GM12878 (cell line): Measurements from ENCODE around the gene KTI12.

Source experiments
- POLR2A ChIP-seq: IDR thresholded peaks from 2 replicates; pipeline ENCODE4 v1.6.1; 2011; ENCODE audit warnings: low read depth, mild to moderate bottlenecking, low read length
- POLR2AphosphoS5 ChIP-seq: IDR thresholded peaks from 2 replicates; pipeline ENCODE4 v1.6.1; 2011; ENCODE audit warnings: mild to moderate bottlenecking, low read length, inconsistent platforms
- REST ChIP-seq: IDR thresholded peaks from 2 replicates; pipeline ENCODE4 v1.6.1; 2012; ENCODE audit warnings: mild to moderate bottlenecking, low read depth, low read length
- RFX5 ChIP-seq: IDR thresholded peaks from 2 replicates; pipeline ENCODE4 v1.6.1; 2011; ENCODE audit warnings: low read depth, low read length, improper control_type of control experiment
- SIN3A ChIP-seq: IDR thresholded peaks from 2 replicates; pipeline ENCODE4 v1.6.1; 2012; ENCODE audit warnings: low read depth, low read length, improper control_type of control experiment
- SMC3 ChIP-seq: IDR thresholded peaks from 2 replicates; pipeline ENCODE4 v1.6.1; 2011; ENCODE audit warnings: low read length, improper control_type of control experiment, borderline replicate concordance
- SP1 ChIP-seq: IDR thresholded peaks from one replicate; pipeline ENCODE4 v1.6.1; 2011; ENCODE audit warnings: low read depth, low read length
- SUZ12 ChIP-seq: fragments of 200-600 bp; sonication (generic); IDR thresholded peaks from one replicate; pipeline ENCODE4 v1.6.1; 2018; ENCODE audit warnings: antibody characterized with exemption, mild to moderate bottlenecking; ENCODE audit not compliant: unreplicated experiment
- TF ChIP-seq, protein P1 (sequence below): fragments of 450-650 bp; IDR thresholded peaks from 2 replicates; pipeline ENCODE4 v1.6.1; 2017; ENCODE audit warnings: mild to moderate bottlenecking

DNA sequence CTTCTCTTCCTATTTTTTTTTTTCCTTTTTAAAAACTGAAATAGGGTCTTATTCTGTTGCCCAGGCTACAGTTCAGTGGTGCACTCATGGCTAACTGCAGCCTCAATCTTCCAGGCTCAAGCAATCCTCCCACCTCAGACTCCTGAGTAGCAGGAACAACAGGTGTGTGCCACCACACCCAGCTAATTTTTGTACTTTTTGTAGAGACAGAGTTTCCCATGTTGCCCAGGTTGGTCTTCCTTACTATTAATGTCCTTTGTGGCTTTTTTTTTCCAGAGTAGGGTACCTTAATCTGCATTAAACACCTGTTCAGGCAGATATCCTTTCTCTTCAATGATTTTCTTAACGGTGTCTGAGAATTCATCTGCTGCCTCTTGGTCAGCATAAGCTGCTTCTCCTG is 4.3 kb upstream of the KTI12 start:
- TF ChIP-seq SUZ12: no peak
- TF ChIP-seq, protein P1, sequence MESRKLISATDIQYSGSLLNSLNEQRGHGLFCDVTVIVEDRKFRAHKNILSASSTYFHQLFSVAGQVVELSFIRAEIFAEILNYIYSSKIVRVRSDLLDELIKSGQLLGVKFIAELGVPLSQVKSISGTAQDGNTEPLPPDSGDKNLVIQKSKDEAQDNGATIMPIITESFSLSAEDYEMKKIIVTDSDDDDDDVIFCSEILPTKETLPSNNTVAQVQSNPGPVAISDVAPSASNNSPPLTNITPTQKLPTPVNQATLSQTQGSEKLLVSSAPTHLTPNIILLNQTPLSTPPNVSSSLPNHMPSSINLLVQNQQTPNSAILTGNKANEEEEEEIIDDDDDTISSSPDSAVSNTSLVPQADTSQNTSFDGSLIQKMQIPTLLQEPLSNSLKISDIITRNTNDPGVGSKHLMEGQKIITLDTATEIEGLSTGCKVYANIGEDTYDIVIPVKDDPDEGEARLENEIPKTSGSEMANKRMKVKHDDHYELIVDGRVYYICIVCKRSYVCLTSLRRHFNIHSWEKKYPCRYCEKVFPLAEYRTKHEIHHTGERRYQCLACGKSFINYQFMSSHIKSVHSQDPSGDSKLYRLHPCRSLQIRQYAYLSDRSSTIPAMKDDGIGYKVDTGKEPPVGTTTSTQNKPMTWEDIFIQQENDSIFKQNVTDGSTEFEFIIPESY: no peak
- TF ChIP-seq POLR2A: no peak
- no peak for TF ChIP-seq SP1
- TF ChIP-seq SMC3: no peak
- no peak for TF ChIP-seq REST
- no peak for TF ChIP-seq POLR2AphosphoS5
- TF ChIP-seq SIN3A: no peak
- TF ChIP-seq RFX5: no peak
